ENCODE measurements around the gene ELP5. TPM values are rescaled to one million over a fixed set of nuclear protein-coding genes. Genes with fewer than 3 reads are reported as not detected.

The ELP5 gene
- total and polyA plus RNA-seq, 7 donors: 28.4 to 70.9 (median 34.3) TPM

DNA sequence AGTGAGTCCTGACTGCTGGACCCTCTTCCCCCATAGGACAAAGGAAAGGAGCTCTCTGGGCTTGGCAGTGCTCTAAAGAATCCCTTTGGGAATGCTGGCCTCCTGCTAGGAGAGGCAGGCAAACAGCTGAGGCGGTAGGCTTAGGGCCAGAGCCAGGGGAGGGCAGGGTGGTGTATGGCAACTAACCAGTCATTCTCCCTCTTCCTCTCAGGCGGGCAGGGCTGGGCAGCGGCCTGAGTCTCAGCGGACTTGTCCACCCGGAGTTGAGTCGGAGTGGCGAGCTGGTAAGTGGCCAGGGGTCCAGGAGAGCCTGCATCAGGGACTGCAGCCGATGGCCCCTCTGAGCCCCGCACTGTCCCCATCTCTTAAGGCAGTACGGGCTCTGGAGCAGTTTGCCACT lies 27.9 kb upstream of the ELP5 start:
- Histone ChIP-seq H3K9me3 (no peaks in the 10 kb centered on the region), H3K36me3 (peaks cover 35 to 74% (median 54%) of the 10 kb centered on the region in 4 donors), H3K27ac (peak overlapping the region in 1 of 4 donors; percentile 43), H3K4me3 (no peak overlapping the region), H3K27me3 (no peaks in the 10 kb centered on the region), H3K4me1 (peaks cover 0 to 24% (median 19%) of the 10 kb centered on the region in 4 donors)
- no peak for DNase-seq
- intact Hi-C loops (cut with DNase I): no loop called here
- TF ChIP-seq, protein P1, sequence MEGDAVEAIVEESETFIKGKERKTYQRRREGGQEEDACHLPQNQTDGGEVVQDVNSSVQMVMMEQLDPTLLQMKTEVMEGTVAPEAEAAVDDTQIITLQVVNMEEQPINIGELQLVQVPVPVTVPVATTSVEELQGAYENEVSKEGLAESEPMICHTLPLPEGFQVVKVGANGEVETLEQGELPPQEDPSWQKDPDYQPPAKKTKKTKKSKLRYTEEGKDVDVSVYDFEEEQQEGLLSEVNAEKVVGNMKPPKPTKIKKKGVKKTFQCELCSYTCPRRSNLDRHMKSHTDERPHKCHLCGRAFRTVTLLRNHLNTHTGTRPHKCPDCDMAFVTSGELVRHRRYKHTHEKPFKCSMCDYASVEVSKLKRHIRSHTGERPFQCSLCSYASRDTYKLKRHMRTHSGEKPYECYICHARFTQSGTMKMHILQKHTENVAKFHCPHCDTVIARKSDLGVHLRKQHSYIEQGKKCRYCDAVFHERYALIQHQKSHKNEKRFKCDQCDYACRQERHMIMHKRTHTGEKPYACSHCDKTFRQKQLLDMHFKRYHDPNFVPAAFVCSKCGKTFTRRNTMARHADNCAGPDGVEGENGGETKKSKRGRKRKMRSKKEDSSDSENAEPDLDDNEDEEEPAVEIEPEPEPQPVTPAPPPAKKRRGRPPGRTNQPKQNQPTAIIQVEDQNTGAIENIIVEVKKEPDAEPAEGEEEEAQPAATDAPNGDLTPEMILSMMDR (IDR thresholded peaks at IDR 0.05): no peak
- TF ChIP-seq POLR2AphosphoS5 (IDR thresholded peaks at IDR 0.05) (no peak), EP300 (IDR thresholded peaks at IDR 0.05) (no peak), POLR2A (IDR thresholded peaks at IDR 0.05) (no peak)
- 81 to 90% methylated on average over 10 of the region's 10 CpGs for WGBS, 2 donors

DNA sequence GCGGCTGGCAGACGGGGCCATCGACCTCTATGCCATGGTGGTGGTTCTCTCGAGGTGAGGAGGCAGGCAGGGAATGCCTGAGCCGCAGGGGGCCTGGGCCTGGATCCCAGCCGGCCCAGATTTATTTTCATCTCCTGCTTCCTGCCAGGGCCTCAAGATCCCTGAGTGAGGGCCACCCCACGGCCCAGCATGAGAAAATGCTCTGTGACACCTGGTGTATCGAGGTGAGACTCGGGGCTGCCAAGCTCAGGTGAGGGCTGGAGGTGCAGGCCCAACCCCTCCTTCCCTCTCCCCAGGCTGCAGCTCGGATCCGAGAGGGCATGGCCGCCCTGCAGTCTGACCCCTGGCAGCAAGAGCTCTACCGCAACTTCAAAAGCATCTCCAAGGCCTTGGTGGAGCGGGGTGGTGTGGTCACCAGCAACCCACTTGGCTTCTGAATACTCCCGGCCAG lies 27.3 kb upstream of the ELP5 start:
- no peak for DNase-seq
- TF ChIP-seq EP300 (IDR thresholded peaks at IDR 0.05): no peak
- TF ChIP-seq, protein P1 (IDR thresholded peaks at IDR 0.05): no peak
- no peak for TF ChIP-seq POLR2AphosphoS5 (IDR thresholded peaks at IDR 0.05)
- TF ChIP-seq POLR2A (IDR thresholded peaks at IDR 0.05): no peak
- H3K27me3 ChIP-seq: no peaks in the 10 kb centered on the region
- peaks cover 0 to 20% (median 14%) of the 10 kb centered on the region in 4 donors for H3K4me1 ChIP-seq
- H3K36me3 ChIP-seq: peaks cover 40 to 80% (median 60%) of the 10 kb centered on the region in 4 donors
- H3K4me3 ChIP-seq: no peak overlapping the region
- H3K27ac ChIP-seq: peak overlapping the region in 2 of 4 donors; percentile 22 to 43
- intact Hi-C loops (cut with DNase I): no loop called here
- no peaks in the 10 kb centered on the region for H3K9me3 ChIP-seq
- 68 to 83% methylated on average over 15 of the region's 15 CpGs for WGBS, 2 donors

DNA sequence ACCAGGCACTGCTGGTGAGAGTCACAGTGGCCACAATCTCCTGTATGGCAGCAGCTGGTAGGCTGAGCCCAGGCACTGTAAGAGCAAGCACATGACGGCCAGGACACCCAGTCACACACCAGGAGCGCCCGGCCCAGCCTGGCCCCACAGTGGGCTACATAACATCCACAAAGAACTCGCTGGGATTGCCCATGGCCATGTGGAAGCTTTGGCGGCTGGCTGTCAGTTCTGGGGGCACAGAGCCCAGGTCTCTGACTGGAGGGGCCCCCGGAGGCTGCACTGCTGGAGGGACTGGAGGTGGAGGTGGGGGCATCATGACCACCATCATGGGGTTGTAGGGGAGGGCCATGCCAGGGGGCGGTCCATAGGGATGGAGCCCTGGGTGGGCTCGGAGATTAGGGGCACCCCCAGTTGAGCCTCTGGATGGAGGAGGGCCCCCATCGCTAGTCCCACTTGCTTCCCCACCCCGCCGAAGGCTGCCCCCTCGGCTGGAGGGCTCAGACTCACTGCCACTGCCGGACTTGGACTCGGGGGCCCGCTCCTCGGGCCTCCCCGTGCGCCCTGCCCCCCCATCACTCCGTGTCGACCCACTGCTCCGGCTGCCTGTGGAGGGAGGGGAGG lies 26.2 kb upstream of the ELP5 start:
- Histone ChIP-seq H3K27ac (peak overlapping the region in 1 of 4 donors; percentile 43), H3K27me3 (no peaks in the 10 kb centered on the region), H3K4me3 (no peak overlapping the region), H3K9me3 (no peaks in the 10 kb centered on the region), H3K36me3 (peaks cover 41 to 90% (median 68%) of the 10 kb centered on the region in 4 donors), H3K4me1 (peaks cover 0 to 11% (median 8%) of the 10 kb centered on the region in 4 donors)
- intact Hi-C loops (cut with DNase I): no loop called here
- TF ChIP-seq EP300 (IDR thresholded peaks at IDR 0.05) (no peak), POLR2A (IDR thresholded peaks at IDR 0.05) (no peak), POLR2AphosphoS5 (IDR thresholded peaks at IDR 0.05) (no peak)
- TF ChIP-seq, protein P1 (IDR thresholded peaks at IDR 0.05): no peak
- WGBS, 2 donors: 81 to 85% methylated on average over 21 of the region's 21 CpGs
- no peak for DNase-seq

DNA sequence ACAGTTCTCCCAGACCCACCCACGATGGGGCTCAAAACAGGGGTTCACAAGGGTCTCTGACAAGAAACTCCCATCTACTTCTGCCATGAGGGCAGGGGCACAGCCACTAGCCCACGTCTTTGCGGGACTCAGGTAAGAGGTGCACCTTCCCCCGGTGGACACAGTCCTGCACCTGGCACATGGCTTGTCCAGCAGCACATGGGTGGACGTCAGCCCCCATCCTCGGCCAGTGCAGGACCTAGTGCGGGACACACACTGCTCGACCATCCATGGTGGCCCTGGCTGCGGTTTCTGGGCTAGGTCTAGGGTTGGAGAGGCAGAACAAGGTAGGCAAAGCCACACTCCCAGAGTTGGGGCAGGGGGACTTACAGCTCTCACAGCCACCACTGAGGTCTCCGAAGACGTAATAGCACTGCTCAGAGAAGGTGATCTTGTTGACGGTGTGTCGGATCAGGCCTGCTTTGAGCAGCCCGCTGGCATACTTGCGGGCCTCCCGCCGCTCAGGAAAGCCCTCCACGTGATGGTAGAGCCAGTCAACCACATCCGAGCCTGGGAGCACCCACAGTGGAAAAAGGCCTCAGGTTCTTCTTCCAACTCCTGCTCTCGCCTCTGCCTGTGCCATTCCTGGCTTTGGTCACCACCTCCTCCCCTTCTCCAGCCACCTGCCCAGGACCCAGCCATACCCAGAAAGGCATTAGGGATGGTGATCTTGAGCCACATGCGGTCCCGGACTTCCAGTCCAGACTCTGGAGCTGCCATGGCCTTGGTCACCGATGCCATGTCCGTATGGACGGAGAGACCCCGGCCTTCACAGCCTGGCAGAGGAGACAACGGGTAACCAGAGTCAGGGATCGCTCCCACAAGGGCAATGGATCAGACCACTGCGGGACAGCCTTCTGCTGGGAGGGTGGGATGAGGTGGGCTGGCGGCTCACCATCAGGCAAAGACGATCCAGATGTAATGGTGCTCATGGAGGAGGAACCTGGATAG lies 25.0 kb upstream of the ELP5 start:
- Histone ChIP-seq H3K9me3 (no peaks in the 10 kb centered on the region), H3K36me3 (peaks cover 41 to 88% (median 68%) of the 10 kb centered on the region in 4 donors), H3K27ac (no peak overlapping the region), H3K4me1 (peaks cover 0 to 7% (median 4%) of the 10 kb centered on the region in 4 donors), H3K4me3 (no peak overlapping the region), H3K27me3 (no peaks in the 10 kb centered on the region)
- no peak for DNase-seq
- TF ChIP-seq EP300 (IDR thresholded peaks at IDR 0.05): no peak
- TF ChIP-seq, protein P1 (IDR thresholded peaks at IDR 0.05): no peak
- TF ChIP-seq POLR2A (IDR thresholded peaks at IDR 0.05): no peak
- TF ChIP-seq POLR2AphosphoS5 (IDR thresholded peaks at IDR 0.05): no peak
- intact Hi-C loops (cut with DNase I): no loop called here
- WGBS, 2 donors: 93 to 95% methylated on average over 31 of the region's 31 CpGs
